GM10248 (cell line): ENCODE data around the gene RALBP1.

Experiments
- CTCF ChIA-PET: fragments of 300-600 bp; sonication (Branson Sonifier 250); formaldehyde crosslinking; extraction: SDS; loops from one replicate; lab custom pipeline; 2021; ENCODE audit warnings: antibody characterized with exemption; lab: Yijun Ruan, JAX
- POLR2A ChIA-PET: fragments of 350-650 bp; sonication (Branson Sonifier 250); formaldehyde crosslinking; extraction: SDS; loops from one replicate; lab custom pipeline; 2020; ENCODE audit warnings: antibody characterized with exemption; lab: Yijun Ruan, JAX
- DNase-seq: peaks from one replicate; pipeline ENCODE4 v3.0.0; 2012; ENCODE audit errors: extremely low spot score
- TF ChIP-seq, protein P1 (sequence below): IDR thresholded peaks from 2 replicates; pipeline ENCODE4 v1.5.1; 2012; ENCODE audit warnings: mild to moderate bottlenecking, low read depth; ENCODE audit errors: extremely low read depth, missing control alignments, control extremely low read depth

Gene RALBP1

DNA sequence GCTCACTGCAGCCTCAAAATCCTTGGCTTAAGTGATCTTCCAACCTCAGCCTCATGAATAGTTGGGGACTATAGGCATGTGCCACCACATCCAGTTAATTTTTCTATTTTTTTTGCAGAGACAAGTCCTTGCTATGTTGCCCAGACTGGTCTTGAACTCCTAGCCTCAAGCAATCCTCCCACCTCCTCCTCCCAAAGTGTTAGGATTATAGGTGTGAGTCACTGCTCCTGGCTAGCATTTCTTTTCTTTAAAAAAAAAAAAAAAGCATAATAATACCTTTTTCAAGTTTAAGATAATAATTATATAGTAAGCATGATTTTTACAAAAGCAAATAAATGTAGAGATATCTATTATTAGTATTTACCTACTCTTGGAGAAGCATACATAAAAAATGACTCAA lies 103.0 kb downstream of the RALBP1 start:
- POLR2A ChIA-PET: no interaction called here
- TF ChIP-seq, protein P1, sequence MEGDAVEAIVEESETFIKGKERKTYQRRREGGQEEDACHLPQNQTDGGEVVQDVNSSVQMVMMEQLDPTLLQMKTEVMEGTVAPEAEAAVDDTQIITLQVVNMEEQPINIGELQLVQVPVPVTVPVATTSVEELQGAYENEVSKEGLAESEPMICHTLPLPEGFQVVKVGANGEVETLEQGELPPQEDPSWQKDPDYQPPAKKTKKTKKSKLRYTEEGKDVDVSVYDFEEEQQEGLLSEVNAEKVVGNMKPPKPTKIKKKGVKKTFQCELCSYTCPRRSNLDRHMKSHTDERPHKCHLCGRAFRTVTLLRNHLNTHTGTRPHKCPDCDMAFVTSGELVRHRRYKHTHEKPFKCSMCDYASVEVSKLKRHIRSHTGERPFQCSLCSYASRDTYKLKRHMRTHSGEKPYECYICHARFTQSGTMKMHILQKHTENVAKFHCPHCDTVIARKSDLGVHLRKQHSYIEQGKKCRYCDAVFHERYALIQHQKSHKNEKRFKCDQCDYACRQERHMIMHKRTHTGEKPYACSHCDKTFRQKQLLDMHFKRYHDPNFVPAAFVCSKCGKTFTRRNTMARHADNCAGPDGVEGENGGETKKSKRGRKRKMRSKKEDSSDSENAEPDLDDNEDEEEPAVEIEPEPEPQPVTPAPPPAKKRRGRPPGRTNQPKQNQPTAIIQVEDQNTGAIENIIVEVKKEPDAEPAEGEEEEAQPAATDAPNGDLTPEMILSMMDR: no peak
- DNase-seq: no peak
- CTCF ChIA-PET: interaction anchor here (1.3 to 2.0 kb wide), 2 partner anchors 8 to 10 kb away, joined by 5 to 6 read pairs; no protein-coding TSS in a partner anchor

- TF ChIP-seq, protein P1: no peak
- ChIA-PET POLR2A (no interaction called here), CTCF (interaction anchor here (1.7 kb wide), 1 partner anchor 34 kb away, joined by 3 read pairs; no protein-coding TSS in a partner anchor)
- no peak for DNase-seq
Observed at GRCh38 chr18:9581667-9582066, 106.4 kb downstream of the RALBP1 start.

DNA sequence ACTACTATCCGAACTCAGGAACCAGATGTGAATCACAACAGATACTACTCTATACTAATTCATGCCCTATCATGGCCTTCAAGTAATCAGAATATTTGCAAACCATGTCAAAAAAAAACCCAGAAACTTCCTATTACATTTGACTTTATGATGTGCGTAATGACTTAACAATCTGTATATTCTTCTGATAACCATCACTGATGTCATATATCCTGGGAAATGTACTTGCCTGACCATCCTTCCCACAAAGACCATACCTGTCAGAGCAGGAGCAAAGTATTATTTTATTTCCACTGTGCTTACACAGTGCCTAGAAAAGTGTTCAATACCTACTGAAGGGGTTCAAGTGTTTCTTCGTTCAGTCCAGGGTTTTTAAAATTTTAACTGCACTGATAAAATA lies 111.5 kb downstream of the RALBP1 start:
- TF ChIP-seq, protein P1: no peak
- no peak for DNase-seq
- ChIA-PET CTCF (no interaction called here), POLR2A (no interaction called here)
